Superior temporal gyrus (tissue), 1 donor: ENCODE results near the gene ANKRD39.
A peak's percentile ranks its signal among the peaks of the same experiment; 100 is the strongest.

Source experiments
- DNase-seq: peaks from one replicate; pipeline ENCODE4 v3.0.0-alpha.2; 2016; ENCODE audit errors: extremely low spot score

ANKRD39 gene

DNA sequence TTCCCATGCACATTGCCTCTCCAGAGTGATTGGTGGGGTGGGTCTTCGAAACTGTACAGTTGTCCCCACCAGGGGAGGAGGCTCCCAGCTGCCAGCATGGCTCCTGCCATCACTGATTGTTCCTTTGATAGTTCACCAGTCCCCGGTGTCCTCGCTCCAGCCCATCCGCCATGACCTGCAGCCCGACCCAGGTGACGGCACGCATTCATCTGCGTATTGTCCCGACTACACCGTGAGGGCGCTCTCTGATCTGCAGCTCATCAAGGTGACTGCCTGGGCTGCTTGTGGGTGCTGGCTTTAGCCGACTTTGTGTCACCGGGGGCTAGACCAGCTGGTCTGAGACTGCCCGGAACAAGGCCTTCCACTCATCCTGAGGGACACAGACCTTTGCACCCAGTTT is 29.4 kb downstream of the ANKRD39 start:
- no peak for DNase-seq

DNA sequence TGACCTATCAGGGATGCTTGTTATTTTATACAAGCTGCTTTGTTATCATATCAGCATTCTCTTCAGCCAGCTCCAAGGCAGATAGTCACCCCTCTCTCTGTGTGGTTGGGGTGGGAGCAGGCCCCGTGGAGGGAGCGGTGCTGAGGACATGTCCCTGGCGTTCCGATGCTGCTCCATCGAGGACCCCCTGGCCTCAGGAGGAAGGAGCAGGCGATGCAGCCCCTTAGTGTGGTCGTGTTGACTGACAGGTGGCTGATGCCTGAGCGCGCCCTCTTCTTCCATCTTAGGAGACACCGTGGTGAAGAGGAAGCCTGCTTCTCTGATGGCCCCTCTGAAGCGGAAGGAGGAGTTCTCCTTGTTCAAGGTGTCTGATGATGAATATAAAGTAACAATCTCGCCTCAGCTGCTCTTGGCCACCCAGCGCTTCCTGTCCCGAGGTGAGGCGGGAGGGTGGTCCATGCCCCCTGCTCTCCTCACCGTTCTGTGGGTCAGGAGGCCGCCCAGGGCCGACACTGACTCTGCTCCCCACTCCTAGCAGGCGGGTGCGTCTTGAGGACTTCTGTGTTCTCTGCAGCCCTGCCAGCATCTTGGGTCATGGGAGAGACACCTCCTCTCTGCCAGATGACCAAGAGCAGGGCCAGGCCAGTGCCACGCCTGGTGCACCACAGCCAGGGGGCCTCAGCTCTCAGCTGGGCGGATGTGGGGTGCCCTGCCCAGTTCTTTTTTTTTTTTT is 31.1 kb downstream of the ANKRD39 start:
- no peak for DNase-seq

DNA sequence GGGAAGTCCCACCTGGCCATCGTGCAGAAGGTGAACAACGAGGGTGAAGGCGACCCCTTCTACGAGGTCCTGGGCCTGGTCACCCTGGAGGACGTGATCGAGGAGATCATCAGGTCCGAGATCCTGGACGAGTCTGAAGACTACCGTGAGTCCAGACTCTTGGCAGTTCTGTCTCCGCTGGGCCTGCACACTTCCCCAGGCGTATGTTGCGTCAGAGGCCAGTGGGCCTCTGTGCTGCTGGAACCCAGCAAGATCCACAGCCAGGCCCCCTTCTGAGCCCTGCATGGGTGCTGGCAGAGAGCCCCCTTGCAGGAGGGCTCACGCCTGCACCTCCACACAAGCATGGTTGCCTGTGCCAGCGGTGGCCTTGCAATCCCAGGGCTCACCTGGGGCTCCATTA is 32.8 kb downstream of the ANKRD39 start:
- no peak for DNase-seq

DNA sequence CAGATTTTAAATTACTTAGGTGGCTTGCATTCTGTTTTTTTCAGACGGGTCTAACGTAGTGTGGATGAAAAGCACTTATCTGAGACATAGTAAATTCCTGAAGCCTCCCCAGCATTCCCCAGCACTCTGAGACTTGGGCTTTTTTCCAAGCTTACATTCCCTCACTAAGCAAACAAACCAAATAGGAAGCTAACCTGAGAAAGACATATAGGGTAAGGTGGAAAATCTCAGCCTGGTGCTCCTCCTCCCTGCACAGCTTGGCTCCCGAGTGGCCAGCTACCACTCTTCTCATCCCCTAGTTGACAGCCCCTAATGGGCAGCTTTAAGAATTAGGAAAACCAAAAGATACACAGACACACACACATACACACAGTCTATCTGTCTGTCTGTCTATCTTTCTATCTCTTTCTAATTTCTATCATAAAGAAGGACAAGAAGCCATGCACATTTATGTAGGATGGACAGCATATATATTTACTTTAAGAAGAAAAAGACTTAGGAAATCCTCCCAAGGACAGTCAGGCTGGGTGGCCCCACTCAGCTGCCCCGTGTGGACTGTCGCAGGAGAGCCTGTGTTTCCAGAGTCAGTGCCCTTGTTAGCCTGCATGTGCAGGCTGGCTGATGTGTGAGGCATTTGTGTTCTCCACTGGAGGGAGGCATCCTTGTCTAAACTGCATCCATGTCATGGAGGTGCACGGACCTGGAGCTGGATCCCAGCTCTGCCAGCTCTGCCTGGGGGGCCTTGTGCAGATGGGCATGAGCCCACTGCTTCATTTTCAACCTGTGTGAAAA is 33.5 kb downstream of the ANKRD39 start:
- DNase-seq, result no peak

DNA sequence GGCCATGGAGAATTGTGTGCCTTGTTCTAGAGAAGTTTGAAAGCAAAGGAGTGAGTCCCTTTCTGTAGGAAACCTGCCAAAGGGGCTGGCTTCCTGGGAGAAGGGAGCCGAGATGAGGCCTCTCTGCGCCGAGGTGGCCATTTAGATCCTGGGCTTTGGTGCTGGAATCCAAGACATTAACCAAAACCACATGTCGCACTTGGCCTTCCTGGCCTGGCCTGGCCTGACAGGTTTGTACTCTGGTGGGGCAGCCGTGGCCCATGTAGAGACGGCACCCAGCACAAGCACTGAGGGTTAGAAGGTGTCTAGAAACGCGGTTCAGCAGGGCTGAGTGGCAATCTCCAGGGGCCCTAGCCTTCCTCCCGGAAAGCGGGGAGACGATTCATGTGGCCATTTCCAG is 34.6 kb downstream of the ANKRD39 start:
- DNase-seq, result no peak

DNA sequence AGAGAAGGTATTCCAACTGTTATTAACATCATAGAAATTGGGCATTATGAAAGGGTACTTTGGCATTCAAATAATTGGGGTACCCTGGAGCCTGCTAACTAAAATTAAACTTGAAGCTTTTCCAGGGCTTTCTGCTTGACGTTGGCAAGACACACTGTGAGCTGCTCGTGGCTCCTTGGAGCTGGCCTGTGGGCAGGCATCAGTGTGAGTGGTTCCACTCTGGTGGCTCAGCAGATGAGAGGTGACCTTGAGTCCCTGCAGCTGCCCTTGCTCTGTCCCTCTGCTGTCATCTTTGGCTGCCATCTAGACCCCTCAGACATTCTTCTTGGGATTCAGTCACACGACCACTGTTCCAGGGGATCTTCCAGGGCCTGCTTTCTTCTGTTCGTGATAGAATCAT is 35.0 kb downstream of the ANKRD39 start:
- DNase-seq, result no peak

DNA sequence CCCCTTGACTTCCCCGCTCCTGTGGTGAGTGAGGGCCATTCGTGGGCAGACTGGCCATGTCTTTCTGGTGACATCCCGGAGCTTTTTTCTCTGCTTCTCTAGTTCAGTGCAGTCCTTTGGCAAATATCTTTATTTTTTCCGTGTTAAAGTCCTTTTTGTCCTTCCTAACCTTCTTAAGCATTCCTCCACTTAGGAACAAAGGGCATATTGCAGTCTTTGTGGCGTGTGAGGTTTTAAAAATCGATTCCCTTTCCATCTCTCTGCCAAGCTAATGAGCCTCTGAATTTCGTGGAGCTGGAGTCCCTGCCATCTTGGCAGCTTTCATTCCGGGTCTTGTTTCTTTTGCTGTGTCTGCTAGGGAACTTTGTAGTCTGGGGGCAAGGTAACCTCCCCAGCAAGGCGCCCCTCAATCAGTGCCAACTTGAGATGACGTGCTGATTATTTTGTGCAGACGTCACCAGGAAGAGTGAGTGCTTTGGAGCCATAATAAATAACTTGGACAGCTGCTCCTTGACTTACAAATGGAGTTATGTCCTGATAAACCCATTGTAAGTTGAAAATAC is 36.6 kb downstream of the ANKRD39 start:
- no peak for DNase-seq

DNA sequence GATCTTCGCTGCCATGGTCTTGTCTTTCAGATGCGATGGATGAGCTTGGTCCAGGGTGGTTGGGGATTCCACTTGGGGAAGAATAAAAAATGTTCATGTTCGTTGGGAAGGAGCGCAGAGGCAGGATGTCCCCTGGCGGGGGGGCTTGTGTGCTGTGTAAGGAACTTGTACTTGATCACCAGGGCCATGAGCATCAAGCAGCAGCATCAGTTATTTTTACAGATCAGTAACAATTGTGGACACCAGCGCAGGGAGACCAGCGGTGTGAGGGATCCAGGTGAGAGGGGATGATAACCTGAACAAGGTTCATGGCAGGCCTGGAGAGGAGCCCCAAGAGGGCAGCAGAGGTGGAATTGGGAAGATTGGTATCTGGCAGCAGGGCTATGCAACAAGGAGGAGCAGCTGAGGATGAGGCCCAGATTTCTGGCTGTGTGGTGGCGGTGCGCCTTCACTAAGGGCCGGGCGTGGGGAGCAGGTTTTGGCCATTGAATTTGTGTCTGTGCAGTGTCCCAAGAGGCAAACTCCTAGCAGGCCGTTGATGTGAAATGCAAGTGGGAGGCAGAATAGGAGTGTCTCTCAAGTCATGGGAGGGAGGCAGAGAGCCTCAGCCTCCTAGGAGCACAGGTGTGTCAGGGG is 37.8 kb downstream of the ANKRD39 start:
- no peak for DNase-seq

DNA sequence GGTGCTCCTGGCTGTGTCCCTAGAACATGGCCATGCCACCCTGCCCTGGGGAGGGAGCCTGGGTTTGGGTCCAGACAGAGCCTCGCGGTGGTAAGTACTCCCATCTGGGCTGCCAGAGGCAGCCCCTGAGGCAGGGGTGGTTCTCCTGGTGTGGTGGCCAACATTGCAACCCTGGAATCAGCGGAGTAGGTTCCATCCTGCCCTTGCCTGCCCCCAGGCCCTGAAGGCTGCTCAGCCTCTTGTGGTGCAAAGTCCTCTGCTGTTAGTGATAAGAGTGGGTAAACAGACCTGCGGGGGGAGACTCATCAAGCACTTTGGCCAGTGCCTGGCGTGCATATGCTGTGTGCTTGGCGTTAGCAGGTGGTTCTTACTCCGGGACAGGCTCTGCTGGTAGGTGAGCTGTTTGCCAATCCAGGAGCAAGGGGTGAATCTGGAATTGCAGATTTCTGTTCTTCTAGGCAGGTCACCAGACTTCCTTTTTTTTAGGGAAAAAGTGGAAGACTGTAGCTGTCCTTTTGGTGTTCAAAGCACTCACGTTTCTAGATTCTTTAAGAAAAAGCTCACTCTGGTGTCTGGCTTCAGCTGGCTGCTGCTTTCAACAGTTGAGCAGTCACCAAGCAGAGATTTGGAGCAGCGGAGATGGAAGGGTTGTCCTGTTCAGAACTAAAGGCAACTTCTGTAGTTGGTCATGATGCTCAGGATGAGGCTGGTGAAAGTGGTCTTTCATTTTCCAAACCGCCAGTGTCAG is 38.5 kb downstream of the ANKRD39 start:
- DNase-seq, result no peak

DNA sequence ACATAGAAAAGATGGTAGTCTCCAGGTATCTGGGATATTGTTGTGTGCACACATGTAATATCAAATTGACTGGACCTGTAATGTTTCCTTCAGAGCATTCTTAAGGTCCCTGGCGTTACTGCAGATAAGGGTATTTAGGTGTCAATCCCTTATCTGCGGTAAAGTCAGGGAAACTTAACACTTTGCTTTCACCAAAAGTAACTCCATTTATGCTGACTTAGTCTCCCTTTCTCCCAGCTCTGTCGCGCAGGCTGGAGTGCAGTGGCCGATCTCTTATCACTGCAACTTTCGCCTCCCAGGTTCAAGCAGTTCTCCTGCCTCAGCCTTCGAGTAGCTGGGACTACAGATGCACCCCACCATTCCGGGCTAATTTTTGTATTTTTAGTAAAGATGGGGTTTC is 39.9 kb downstream of the ANKRD39 start:
- DNase-seq, result peak; percentile 13

DNA sequence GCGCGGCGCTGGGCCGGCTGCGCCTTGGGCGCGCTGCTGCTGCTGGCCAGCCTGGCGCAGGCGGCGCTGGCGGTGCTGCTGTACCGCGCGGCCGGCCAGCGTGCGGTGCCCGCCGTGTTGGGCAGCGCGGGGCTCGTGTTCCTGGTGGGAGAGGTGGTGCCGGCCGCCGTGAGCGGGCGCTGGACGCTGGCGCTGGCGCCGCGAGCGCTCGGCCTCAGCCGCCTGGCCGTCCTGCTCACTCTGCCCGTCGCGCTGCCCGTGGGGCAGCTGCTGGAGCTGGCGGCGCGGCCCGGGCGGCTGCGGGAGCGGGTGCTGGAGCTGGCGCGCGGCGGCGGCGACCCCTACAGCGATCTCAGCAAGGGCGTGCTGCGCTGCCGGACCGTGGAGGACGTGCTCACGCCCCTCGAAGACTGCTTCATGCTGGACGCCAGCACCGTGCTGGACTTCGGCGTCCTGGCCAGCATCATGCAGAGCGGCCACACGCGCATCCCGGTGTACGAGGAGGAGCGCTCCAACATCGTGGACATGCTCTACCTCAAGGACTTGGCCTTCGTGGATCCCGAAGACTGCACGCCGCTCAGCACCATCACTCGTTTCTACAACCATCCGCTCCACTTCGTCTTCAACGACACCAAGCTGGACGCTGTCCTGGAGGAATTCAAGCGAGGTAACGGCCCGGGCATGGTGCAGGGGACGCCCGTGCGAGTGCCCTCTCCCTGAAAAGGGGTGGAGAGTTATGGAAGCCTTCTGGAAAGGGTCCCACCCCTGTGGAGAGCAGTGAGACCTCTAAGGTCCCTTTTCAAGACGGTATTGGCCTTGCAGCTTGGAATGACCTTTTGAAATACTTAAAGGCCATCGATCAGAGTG is 40.7 kb downstream of the ANKRD39 start:
- DNase-seq, result no peak

DNA sequence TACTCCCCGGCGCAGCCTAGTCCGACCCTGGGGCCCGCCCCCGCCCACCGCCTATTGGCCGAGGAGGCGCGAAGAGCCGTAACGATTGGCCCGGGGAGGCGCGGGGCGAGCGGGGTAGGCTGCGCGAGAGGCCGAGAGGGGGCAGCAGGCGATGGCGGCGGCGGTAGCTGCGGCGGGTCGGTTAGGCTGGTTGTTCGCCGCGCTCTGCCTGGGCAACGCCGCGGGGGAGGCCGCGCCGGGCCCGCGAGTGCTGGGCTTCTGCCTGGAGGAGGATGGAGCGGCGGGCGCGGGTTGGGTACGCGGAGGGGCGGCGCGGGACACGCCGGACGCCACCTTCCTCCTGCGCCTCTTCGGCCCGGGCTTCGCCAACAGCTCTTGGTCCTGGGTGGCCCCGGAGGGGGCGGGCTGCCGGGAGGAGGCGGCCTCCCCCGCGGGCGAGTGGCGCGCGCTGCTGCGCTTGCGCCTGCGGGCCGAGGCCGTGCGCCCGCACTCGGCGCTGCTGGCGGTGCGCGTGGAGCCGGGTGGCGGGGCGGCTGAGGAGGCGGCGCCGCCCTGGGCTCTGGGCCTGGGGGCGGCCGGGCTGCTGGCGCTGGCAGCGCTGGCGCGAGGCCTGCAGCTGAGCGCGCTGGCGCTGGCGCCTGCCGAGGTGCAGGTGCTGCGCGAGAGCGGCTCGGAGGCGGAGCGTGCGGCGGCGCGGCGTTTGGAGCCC is 41.5 kb downstream of the ANKRD39 start, which contains the start of gene CNNM3:
Gene CNNM3, plus strand, starts transcription at position 142 of the 709 bp plus-strand sequence. Its CDS starts 10 bp downstream, at position 152.
- peak; percentile 93 for DNase-seq

DNA sequence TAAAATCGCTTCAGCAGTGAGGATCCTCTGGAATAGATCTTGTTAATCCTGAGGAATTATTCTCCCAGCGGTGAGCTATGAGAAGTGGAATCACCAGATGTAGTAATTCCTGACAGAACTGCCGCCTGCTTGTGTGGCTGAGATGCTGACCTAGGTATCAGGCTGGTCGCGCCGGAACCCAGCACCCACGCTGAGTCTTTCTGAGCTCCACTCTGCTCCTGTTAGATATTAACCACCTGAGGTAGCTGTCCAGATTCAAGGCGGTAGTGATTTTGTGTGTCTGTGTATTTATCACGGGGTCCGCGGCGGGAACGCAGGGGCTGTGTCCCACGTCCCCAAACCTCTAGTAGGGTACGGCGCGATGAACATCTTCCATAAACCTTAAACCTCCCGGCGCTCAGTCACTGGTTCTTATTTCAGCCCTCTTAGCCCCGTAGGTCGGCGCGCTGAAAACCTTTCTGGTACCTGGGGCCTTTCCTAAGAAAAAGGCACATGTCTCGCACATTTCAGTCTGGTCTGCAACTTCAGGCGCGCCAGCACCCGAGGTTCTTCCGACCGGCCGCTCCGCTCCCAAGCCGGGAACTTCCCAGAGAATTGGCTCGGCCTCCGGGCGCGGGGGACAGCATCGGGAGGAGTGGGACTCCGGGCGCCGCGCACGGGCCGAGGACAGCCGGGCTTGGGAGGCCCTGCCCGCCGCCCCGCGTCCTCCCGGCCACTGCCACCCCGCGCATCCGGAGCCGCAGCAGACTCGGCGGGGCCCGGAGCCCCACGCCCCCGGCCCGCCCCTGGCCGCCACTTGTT is 42.3 kb downstream of the ANKRD39 start:
- DNase-seq, result peak; percentile 53

DNA sequence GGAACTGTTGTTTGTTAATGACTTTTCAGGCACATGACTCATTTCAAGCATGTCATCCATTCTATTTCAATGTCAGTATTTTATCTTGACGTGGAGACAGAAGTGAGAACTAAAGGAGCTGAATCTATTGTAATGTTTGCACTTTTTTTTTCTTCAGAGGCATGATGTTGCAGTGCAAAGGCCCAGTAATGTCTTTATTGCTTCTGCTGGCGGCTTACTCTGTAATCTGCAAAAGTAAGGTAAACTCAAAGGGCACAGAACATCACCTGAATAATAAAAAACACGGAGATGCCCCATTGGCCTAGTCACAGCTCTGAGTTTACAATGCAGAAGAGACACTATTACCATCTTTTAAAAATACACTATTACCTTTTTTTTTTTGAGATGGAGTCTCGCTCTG is 44.2 kb downstream of the ANKRD39 start:
- no peak for DNase-seq

DNA sequence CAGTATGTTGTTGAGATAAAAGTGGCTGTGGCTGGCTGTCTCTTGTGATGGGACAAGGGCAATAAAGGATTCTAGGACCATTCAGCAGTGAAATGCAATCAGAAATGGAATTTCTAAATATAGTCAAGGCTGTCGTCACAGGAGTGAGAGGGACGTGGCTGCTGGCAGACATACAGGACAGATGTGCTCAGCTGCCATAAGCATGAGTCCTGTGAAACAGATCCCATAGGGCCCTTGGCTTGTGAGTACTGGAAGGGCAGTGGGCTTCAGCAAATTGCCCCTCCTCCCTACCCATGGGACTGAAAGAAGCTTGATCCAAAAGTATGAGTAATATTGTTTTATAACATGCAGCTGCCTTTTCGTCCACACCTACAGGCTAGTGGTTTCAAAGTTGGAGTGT is 45.9 kb downstream of the ANKRD39 start:
- no peak for DNase-seq

DNA sequence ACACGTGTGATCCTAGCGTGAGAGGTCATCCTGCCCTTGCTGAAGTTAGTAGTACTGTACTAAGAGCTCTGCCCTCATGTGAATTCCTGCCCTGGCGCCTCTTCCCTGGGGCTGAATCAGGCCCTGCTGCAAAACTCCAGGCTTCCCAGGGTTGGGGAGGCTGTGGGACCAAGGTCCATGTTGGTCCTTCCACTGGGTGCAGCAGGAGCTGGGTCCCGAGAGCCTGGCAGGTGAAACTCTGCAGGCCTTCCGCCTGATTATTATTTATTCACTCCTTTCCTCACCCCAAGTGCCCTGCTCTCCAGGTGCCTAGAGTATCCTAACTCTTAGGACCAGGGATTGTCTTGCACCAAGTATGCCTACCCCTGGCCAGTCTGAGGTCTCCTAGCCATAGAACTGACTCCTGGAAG is 47.0 kb downstream of the ANKRD39 start:
- DNase-seq, result no peak

DNA sequence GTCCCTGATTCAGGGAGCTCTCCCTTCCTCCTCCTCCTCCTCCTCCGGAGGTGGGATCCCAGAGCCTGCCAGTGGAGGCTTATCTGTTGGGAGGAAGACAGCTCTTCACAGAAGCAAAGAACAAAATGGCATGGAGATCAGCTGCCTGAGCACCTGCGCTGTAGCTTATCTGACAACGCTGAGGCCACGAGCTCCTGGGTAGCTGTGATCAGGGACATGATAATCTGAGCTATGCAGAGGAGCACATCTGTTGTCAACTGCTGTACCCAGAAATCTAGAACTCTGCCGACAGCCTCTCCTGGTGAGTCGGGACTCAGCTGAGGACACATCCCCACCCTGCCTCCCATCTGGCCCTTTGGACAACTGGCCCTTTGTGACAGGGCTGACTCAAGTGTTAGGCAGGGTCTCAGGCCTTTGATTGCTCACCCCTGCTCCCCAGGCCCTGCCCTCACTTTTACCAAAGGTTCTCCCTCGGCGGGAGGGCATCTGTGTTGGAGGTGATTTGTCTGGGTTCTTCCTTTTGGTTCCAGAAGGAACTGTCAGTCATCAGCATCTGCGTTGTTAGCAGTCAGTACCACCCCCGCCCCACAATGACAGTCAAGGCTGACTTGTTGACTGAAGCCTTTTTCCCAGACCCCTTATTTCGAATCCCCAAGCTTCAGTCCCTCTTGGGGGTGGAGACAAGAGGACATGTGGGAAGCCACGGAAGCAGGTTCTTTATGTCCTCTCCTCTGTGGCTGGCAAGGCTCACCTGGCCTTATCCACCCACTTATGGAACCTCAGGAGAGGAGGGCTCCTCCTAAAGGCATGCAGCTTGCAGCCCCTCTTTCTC is 47.6 kb downstream of the ANKRD39 start:
- peak; percentile 43 for DNase-seq

DNA sequence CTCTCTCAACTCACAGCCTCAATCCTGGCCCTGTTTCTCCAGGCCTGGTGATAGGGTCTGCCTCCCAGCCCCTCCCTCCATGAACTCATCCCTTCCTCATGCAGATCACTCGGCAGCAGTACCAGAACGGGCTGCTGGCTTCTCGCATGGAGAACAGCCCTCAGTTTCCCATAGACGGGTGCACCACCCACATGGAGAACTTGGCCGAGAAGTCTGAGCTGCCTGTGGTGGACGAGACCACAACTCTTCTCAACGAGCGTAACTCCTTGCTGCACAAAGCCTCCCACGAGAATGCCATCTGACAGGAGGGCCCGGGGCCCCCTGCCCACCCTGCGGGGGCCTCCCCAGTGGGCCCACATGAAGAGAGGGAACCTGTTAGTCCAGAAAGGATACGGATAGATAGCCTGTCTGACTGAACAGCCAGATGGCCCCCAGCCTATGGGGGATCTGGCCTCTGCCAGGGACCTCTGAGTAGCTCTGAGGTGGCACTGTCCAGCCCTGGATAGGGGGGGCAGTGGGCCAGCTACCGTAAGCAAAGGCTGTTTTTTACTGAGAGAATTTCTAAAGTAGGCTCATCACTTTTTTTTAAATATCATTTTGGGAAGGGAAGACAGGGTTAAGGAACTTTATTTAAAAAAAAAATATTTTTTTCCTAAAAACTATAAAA is 48.5 kb downstream of the ANKRD39 start:
- no peak for DNase-seq
